Myocyte (in vitro differentiated cells): Measurements from ENCODE around the gene CMTM3. TPM values are rescaled to one million over a fixed set of nuclear protein-coding genes. Genes with fewer than 3 reads are reported as not detected.
A peak's percentile ranks its signal among the peaks of the same experiment; 100 is the strongest.
"Not testable (repeated sequence)": the region's sequence is repeated elsewhere in the genome, so short reads cannot be mapped to it uniquely, and the experiment has no call there.

Experiments
- DNase-seq: peaks from one replicate; pipeline ENCODE4 v3.0.0-alpha.2; 2012; ENCODE audit warnings: low read depth
- total RNA-seq: library from RNA; depleted of rRNA; stranded (reverse); fragments of >200 nt; gene quantifications from 2 replicates; pipeline ENCODE4 v1.2.3, GENCODE V29; 2014

Gene CMTM3
- total RNA-seq, 1 donor from 2014 or later = 19.0 TPM

DNA sequence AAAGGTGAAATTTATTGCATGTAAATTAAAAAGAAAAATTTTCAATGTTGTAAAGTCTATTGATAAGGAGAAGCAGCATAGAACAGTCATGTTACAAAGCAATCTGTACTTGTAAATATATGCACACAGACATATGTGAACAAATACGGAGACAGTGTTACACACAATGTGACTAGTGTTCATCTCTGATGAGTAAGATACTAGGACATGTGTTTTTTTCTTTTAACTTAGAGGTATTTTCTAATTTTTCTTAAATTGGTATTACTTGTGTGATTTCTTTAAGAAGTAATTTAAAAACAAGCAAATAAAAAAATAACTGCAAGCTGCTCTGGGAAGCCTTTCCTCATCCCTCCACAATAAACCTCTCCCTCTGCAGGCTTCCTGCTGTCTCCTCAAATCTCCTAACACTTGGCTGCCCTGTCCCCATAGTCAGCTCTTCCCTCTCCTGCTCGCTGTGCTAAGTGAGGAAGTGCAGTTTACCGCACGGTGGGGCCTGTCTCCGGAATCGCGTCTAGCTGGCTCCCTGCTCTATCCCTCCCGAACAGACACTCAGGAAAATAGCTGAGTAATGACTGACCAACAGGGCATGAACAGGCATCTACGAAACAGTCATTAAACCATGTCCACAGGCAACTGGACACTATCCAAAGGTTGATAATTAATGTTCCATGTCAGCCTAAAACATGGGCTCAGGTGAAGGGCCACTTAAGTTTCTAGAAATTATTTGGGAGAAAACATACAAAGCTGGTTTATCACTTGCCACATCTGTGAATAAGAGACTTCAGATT, 56.1 kb downstream of the CMTM3 start:
- peak; percentile 89 for DNase-seq

DNA sequence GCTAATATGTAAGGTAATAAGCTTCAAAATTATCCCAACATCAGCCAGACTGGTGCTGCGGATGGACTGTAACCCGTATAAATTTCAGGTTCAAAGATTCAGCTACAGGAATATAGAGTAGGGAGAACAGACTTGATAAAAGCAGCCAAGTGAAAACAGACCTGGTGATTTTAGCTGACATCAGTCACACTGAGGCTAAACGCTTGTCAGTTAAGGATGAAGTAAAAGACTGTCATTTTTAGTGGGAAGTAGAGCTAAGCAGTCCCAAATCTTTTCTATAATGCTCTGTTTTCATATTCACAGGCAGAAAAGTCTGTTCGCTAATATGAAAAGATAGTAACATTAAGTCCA, 56.7 kb downstream of the CMTM3 start:
- DNase-seq = no peak

DNA sequence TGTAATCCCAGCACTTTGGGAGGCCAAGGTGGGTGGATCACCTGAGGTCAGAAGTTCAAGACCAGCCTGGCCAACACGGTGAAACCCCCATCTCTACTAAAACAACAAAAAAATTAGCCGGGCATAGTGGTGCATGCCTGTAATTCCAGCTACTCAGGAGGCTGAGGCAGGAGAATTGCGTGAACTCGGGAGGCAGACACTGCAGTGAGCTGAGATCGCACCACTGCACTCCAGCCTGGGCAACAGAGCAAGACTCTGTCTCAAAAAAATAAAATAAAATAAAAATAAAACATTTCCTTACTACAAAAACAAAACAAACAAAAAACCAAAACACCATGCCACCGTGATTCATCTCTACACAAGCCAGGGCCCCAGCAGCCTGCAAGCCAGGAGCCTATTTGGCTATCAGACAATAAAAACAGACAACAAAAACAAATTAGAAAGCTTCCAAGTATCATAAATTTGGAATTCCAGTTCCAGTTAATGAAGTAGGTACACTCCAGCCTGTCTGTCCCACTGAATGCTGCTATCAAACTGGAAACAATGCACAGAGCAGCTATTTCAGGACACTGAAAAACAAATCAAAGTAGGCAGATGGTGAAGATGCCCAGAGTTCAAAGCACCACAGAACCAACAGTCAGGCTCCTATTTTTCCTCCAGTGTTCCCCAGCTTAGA, 57.3 kb downstream of the CMTM3 start:
- DNase-seq = not testable (repeated sequence)

DNA sequence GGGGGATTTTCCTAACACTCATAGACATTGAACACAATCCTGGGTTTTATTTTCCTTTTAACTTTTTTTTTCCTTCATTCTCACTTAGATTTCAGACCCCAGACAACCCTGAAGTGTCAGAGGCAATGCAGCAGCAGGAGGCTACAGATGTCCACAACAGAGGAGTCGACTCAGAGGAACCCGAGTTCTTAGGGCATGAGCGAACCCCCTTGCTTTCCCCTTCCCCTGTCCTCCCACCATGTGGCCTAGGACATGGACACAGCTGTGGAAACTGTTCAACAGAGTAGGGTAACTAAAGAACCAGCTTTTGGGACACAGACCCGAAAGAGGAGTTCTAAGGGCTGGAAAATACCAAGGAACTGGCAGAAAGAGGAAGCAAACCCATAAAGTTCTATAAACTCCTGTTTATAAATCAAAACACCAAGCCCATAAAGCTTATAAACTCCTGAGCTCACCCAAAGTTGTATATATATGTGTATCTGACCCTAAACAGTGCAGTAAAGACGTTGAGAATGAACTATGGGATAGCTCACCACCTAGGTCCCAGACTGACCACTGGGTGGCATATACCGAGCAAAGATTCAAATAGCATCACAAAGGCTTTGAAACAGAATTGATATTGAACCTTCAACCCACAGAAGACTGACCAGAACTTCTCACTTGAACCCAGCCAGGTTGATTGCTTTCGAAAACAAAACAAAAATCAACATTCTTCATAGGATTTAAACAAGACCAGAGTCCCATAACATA, 58.1 kb downstream of the CMTM3 start:
- DNase-seq = peak; percentile 49

Other genes with a start within 250 kb of the CMTM3 start
- gene CDH5, start 238.0 kb upstream of the CMTM3 start, total RNA-seq = not detected in 2 replicates
- gene BEAN1, start 177.4 kb upstream of the CMTM3 start, total RNA-seq = 15.3 and 19.1 TPM in 2 replicates
- 18.9 and 21.2 TPM in 2 replicates for gene TK2, start 54.6 kb upstream of the CMTM3 start, total RNA-seq
- gene CKLF, start 52.1 kb upstream of the CMTM3 start, total RNA-seq = 25.4 and 29.8 TPM in 2 replicates
- 0.52 and 1.4 TPM in 2 replicates for gene CMTM1, start 38.3 kb upstream of the CMTM3 start, total RNA-seq
- not detected in 2 replicates for gene CMTM2, start 25.2 kb upstream of the CMTM3 start, total RNA-seq
- gene CMTM4, start 92.0 kb downstream of the CMTM3 start, total RNA-seq = 10.7 and 10.9 TPM in 2 replicates
- 108 and 137 TPM in 2 replicates for gene DYNC1LI2, start 146.9 kb downstream of the CMTM3 start, total RNA-seq
- not detected in 2 replicates for gene TERB1, start 196.9 kb downstream of the CMTM3 start, total RNA-seq
- 57.6 and 65.4 TPM in 2 replicates for gene NAE1, start 226.3 kb downstream of the CMTM3 start, total RNA-seq
- 3.4 and 4.2 TPM in 2 replicates for gene CA7, start 239.7 kb downstream of the CMTM3 start, total RNA-seq